Glomerular endothelial cell (primary cell): Measurements from ENCODE around the gene FCRL6. TPM values are rescaled to one million over a fixed set of nuclear protein-coding genes. Genes with fewer than 3 reads are reported as not detected.

Experiments used
- DNase-seq: peaks from one replicate; pipeline ENCODE4 v3.0.0-alpha.2; 2011; ENCODE audit warnings: low read depth, low spot score; ENCODE audit errors: extremely low read depth
- total RNA-seq: library from RNA; depleted of rRNA; stranded (reverse); fragments of >200 nt; gene quantifications from 2 replicates; pipeline ENCODE4 v1.2.3, GENCODE V29; 2015

The FCRL6 gene
- total RNA-seq, 1 donor from 2014 or later: not detected

DNA sequence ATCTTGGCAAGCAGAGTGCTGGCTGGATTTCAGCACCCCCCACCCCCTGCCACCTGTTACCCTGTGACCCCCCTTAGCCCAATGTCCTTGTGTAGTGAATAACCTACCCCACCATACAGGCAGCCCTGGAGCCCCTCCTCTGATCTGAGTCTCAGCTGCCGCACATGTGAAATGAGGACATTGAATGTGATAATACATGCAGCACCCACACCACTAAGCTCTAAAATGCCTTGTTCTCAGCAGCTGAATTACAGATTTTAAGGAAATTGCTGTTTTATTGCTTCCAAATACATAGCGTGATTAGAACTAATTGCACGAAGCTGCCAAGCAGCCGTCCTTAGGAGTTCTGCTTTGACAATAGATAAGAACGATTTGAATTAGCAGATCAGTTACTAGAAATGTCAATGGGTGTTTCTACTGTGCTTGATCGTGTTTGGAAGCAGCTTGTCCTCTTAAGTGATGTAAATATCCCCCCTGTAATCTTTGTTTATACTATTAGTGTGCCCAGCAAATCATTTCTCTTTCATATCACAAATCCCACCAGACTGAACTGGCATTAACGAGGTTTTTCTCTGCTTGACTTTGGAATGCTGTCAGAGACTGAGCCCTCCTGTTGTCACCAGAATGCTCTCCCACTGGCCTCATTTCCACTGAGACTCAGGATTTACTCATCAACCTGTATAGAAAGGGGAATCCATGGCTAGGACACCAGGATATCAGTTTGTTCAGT is 29.4 kb downstream of the FCRL6 start:
- no peak for DNase-seq

DNA sequence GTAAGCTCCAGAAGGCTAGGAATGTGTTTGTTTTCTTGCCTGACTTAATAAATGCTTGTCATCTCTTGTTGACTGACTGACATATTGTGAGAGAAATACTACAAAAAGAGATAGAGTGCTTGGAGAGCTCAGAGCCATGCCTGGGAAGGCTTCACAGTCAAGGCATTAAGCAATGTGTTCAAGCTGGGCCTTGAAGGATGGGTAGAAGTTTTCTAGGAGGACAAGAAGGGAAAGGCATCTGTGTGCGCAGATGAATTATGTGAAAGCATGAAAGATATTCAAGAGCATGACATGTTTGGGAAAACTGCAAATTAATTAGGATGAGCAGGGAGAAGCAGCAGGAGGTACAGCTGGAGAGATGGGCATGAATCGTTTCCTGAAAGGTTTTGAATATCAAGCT is 30.1 kb downstream of the FCRL6 start:
- DNase-seq: no peak

DNA sequence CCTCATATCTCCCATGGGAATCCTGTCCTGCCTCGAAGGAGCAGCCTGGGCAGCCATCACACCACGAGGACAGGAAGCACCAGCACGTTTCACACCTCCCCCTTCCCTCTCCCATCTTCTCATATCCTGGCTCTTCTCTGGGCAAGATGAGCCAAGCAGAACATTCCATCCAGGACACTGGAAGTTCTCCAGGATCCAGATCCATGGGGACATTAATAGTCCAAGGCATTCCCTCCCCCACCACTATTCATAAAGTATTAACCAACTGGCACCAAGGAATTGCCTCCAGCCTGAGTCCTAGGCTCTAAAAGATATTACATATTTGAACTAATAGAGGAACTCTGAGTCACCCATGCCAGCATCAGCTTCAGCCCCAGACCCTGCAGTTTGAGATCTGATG is 33.2 kb downstream of the FCRL6 start:
- DNase-seq: no peak

DNA sequence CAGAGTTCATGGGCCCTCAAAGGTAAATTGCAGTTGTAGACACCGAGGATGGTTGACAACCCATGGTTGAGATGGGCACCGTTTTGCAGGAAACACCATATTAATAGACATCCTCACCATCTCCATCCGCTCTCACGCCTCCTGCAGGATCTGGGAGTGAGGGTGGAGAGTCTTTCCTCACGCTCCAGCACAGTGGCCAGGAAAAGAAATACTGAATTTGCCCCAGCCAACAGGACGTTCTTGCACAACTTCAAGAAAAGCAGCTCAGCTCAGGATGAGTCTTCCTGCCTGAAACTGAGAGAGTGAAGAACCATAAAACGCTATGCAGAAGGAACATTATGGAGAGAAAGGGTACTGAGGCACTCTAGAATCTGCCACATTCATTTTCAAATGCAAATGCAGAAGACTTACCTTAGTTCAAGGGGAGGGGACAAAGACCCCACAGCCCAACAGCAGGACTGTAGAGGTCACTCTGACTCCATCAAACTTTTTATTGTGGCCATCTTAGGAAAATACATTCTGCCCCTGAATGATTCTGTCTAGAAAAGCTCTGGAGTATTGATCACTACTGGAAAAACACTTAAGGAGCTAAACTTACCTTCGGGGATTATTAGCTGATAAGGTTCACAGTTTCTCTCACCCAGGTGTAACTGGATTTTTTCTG is 33.8 kb downstream of the FCRL6 start:
- DNase-seq: no peak

DNA sequence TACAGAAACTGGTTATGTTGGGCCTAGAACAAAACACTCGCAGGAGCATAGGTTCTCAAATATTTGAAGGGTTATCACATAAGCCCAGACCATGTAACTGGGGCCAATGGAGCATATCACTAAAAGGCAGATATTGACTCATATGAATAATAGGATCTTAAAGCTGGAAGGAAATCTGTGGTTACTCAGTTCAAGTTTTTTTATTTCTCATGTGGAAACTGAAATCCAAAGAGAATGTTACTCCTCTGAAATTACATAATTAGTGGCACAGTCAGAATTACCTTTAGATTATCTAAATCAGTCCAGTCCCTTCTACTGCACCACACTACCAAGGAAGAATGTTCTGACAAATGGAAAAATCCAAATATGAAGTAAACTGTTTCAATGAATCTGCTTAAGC is 36.6 kb downstream of the FCRL6 start:
- DNase-seq: no peak

DNA sequence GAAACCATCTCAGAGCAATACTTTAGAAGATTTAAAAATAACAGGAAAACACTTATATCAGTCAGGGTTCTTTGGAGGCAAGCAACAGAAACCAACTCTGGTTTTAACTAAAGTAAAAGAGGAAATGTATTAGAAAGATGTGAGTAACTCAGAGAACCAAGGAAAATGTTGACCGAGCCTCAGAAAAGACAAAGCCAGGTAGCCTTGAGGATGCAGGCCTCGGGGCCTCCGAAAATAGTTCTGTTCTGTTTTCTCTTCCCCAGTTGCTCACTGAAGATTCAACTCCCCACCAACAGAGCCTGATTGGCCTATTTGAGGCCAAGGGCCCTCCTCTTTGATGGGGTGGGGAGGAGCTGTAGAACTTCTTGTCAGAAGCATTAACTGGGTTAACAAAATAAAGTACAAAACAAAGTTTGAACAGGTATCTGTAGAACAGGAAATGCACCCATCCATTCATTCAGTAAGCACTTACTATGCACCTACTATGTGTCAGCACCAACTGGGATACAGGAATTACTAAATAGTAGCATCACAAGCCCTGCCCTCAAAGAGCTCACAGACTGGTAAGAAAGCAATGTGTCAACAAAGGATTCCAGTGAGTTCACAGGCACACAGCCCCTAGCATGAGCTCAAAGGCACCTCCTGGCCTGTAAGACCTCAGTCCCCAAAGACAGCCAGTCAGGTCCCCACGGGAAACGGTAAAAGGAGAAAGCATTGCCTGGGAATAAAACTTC is 37.1 kb downstream of the FCRL6 start:
- no peak for DNase-seq

DNA sequence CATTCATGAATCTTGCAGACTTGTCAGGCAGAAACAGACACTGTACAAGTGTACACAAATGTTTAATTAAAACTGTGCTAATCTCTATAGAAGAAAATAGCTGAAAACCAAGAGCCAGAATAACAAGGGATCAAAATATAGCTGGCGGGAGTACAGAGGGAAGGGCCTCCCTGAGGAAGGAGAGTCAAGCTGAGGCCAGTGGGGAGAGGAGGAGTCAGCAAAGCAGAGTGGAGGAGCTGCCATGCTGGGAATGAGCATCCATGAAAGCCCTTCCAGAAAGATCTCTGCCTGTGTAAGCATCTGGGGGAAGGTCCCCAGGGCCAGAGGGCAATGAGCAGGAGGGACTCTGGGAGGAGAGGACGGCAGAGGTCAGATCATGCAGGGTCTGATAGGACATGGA is 39.6 kb downstream of the FCRL6 start:
- DNase-seq: no peak

DNA sequence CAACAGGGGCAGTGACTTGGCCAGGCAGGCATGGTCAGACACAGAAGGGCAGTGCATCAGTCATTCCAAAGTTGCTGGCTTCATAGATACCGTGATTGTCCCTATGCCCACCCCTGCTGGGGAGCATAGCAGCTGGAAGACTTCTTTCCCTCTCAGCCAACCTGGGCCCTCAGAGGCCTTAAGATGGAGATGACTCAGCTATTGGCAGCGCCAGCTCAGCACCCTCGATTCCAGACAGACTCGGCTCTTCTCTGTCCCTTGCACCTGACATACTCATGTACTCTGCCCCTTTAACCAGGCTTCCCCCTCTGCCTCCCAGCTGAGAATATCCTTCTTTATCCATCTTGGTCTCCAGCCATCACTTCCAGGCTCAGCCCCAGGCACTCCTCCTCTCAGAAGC is 41.3 kb downstream of the FCRL6 start:
- no peak for DNase-seq

DNA sequence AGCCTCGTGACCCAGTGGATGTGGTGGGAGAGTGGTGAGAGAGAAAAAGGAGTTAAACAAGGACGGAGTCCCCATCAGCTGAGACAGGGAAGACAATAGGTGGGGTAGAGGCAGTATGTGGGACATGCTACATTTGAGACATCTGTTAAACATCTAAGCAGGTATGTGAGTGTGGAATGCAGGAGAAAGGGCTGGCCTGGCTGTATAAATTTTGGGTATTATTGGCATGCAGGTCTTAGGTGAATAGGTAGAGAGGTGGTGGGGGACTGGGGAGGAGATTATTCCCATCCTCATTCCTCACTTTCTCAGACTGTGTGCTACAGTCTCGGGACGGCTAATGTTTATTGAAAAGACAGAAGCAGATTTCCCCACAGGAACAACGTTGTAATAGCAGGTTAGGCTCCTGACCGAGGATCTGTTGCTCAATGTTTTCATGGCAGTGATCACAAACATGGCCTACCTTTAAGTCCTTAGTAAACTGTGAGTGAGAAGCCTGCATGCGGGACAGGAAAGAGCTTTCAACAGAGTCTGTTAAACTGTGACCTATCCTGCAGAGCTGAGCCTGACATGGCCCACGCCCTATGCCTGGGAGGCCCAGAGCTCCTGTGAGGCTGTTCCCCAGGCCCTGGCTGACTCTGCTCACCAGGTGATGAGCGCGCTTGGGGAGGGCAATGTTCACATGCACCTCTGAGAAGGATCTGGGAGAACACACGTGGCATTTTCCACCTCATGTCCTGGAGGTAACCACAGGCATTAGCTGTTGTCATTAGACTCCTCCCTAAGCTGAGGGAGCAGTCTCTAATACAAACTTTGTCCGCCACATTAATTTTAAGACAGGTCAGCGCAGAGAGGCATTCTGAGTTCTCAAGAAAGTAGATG is 43.8 kb downstream of the FCRL6 start:
- DNase-seq: no peak

DNA sequence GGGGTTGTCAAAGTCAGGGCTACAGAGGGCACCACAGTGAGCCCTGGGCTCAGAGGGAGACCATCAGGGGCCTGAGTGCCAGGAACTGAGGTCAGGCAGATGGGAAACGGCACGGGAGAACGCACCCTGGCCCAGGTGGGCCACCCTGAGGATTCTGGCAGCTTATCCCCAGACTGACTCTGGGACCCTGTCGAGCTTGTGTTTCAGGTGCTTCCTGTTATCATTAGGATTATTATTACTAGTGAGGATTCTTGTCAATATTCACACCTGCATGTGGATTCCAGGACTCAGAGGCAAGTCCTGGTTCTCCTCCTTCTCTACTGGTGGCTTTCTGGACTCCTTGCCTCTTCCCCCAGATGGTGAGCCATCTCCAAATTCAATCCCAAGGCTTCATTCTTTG is 45.1 kb downstream of the FCRL6 start:
- DNase-seq: no peak

DNA sequence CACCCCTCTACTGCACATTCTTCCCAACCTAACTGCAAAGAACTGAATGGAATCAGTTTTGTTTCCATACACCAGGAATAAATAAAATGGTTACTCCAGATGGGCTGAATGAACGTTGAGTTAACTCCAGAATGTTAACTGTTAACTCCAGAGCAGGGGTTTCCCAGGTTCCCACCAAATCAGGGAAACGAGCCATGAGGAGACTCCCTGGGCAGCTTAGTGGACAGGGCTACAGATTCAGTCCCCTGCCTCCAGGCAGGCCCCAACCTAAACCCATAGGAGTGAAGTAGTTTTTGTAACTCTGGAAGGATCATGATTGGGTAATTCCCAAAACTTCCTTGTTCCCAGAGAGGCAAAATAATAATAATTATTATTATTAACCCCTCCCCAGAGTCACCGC is 46.2 kb downstream of the FCRL6 start:
- no peak for DNase-seq

DNA sequence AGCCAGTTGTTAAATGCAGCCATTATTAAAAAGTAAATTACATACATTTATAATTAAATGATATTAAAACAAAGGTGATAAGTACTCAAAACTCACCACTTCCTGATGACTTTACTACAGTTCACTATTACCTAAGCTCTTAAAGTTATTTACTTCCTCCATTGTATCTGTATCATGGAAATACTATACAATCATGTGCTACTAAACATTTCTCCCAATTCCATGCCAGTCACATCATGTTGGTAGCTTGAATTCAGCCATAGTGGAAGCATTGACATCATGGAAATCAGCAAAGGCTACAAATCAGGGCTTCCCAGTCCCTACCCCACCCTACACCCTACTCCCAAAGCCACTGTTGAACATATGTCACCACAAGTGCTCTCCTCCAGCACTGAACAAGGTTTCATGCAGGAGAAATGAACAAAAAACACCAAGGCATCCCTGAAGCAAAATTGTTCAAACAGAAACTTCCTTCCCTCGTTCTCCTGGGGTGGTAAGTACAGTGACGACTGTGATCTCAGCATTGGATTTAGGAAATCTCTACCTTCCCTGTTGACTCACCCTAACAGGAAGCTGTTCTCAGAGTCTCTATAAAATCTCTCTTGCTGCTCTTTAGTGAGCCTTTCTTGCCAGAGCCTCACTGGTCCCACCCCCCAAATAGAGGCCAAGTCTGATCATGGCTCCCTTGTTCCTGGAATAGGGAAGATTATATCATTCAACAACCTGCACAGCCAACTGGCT is 47.6 kb downstream of the FCRL6 start:
- DNase-seq: no peak

DNA sequence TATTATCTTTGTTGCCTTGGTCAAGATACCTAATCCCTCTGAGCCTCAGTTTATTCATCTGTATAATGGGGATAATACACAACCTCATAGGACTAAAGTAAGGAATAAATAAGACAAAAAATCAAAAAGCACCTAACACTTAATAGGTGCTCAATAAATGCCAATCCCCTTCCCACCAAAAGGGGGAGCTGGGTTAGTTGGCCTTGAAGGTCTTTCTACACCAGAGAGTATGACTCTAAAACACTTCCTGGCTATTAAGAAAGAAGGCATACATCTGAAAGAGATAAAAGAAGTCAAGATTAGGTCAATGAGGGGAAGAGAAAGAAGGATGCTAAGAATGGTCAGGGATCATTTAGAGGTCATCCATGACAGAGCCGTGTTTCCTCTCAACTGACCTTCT is 49.2 kb downstream of the FCRL6 start:
- DNase-seq: no peak

DNA sequence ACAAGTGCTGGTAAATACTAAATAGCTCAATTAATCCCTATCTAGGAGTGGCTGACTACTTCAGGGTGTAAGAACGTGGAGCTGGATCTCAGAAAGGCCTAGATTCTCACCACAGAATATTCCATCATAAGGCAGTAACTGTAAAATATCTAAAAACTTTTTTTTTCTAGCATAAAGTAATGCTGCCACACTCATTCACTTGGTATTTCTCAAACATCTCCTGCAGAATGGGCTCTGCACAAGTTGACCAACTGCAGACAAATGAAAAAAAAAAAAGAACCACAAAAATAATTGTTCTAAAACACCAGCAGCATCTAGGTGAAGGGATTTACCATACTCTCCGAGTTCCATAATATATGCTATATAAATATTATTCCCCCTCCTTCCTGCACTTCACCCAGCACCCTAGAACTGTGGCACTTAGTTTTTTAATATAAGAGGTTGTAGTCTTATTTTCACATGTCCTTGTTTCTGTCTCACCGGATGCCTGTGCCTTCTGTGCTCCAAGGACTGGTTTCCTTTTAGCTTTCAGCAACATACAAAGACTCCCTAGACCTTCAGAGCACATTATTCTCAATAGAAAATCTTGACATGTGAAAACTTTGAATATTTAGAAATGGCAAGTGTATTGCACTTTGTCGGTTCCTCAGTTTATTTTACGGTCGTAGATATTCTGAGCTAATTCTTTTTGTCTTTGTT is 51.4 kb downstream of the FCRL6 start:
- no peak for DNase-seq

DNA sequence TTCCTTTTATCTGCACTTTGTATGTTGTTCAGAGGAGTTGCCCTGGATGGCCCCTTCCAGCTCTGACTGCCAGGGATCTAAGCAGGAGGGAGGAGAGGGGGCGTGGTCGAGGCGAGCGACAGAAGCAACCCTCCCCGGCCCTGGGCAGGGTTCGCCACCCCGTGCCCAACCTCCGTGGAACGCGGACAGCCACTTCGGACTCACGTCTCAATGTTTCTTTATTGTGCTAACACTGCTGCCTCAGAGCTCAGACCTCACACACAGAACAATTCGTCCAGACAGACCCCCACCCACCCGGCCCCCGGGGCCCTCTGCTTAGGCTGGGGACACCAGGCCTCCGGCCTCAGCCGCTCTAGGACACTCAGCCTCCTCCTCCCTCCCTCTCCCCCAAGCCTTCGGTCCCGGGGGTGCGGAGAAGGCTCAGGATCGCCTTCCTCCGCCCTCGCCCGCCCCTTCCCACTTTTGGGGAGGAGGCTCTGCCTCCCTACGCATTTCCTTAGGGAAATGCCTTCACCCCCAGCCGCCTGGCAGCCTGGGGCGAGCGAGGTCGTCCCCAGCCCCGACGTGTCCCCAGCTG is 52.0 kb downstream of the FCRL6 start:
- no peak for DNase-seq

DNA sequence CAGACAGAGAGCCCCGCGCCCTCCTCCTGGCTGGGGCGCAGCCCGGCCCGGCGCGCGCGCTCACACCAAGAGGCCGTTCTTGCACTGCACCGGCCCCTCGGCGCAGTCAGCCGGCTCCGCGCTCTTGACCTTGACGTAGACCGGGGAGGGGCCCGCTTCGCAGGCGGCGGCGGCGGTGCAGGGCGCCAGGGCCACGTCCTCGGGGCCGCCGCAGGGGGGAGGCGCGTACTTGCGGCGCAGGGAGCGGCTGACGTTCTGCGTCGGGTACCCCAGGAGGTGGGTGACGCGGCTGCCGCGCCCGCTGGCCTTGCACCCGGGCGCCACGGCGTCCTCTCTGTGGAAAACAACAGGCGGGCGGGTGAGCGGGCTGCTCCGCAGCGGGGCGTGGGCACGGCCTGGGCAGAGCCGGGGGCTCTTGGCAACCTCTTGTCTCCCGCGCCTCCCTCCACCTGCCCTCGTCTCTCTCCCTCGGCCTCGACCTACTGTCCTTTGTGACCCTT is 52.6 kb downstream of the FCRL6 start:
- DNase-seq: no peak

DNA sequence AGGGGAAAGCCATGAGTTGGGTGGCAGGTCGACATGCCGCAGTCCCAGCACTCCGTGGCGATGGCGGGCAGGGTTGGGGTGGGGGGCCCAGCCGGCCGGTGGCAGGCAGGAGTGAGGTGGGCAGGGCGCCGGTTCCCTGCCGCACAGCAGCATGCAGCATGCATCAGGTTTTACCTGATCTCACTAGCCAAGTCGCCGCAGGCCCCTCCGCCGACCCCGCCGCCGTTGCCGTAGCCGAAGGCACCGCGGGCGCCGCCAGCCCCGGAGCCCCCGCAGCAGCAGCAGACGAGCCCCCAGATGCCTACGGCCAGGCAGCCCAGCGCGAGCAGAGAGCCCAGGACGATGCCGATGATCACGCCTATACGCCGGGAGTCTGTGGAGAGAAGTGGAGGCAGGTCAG is 53.5 kb downstream of the FCRL6 start:
- DNase-seq: no peak

DNA sequence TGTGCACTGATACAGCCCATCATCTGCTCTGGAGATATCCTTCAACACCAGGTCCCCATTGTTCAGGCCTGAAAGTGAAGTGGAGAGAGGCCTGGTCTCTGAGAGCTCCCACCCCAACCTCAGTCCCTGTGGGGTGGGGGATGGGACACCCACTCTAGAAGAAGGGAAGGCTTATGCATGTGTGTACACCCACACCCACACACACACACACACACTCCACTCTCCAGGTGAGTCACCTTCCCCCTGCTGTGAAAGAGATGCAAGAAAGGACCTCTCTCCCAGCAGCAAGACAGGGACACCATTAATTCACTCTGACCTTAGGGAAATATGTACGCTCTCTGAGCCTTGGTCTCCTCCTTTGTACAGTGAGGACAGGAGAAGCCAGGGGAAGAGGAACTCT is 54.4 kb downstream of the FCRL6 start:
- DNase-seq: no peak

DNA sequence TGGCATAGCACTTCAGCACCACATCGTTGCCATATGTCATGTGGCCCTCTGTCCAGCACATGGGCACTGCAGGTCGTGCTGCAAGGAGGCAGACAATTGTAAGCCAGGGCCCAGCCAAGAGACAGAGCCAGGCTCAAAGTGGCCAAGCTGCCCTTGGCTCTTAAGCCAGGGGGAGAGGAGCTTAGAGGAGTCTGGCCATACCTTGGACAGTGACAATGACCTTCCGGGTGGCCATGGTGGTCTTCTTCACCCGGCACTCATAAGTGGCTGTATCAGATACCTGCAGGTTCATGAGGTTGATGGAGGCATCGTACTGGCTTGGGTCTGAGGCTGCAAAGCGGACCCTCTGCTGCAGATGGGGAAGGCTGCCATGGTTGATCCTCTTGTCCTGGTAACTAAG is 55.7 kb downstream of the FCRL6 start:
- no peak for DNase-seq
